Measurements from ENCODE around the gene CLDN11. TPM values are rescaled to one million over a fixed set of nuclear protein-coding genes. Genes with fewer than 3 reads are reported as not detected.

CLDN11 gene
- 264 and 356 TPM in 2 replicates for total RNA-seq

DNA sequence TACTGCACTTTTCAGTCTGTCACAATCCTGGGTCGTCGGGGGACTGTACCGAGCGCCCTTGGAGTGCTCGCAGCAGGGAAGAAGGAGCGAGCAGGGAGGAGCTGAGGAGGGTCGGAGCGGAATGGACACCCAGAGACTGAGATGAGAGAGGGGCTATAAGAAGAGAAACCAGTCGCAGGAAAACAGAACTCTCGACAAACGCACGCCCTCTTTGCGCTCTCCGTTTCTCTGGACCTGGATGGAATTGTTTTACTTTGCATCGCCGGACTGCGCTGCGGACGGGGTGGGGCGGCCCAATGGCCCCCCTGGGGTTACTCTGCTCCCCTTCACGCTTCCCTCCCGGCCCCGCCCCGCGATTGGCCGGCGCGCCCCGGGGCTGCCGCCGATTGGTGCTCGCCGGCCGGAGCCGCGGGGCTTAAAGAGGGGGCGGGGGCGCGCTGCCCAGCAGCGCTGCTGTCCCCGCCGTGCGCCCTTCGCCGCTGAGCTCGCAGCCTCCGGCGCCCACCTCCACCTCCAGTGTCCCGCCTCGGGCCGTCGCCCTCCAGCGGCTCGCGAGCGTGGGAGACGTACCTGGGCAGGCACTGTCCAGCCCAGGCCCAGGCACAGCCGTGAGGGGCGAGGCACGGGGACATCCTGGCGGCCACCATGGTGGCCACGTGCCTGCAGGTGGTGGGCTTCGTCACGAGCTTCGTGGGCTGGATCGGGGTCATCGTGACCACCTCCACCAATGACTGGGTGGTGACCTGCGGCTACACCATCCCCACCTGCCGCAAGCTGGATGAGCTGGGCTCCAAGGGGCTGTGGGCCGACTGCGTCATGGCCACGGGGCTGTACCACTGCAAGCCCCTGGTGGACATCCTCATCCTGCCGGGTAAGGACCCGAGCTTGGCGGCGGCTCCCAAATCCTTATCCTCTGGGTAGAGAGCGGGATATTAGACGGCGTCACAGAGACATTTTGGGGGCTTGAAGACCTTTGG is at the start of gene CLDN11:
Gene CLDN11, plus strand, starts transcription at position 447 of the 977 bp plus-strand sequence. Its CDS starts 199 bp downstream, at position 646.

Other genes with a start within 250 kb of the CLDN11 start
- 30.1 and 30.4 TPM in 2 replicates for gene PHC3, start 237.1 kb upstream of the CLDN11 start, total RNA-seq
- gene PRKCI, start 196.4 kb upstream of the CLDN11 start, total RNA-seq, result 43.2 and 55.7 TPM in 2 replicates
- gene SKIL, start 61.2 kb upstream of the CLDN11 start, total RNA-seq, result 61.3 and 107 TPM in 2 replicates
- 0.44 and 0.75 TPM in 2 replicates for gene SLC7A14, start 167.2 kb downstream of the CLDN11 start, total RNA-seq

All from uterine smooth muscle cell (primary cell).